Stimulated activated CD4-positive, alpha-beta T cell treated with anti-CD3 and anti-CD28 coated beads, Interleukin-1b, Interleukin-23, amount 100 ng/mL, for 48 hours (primary cell): Measurements from ENCODE around the gene WDR86.

ENCODE experiments used
- DNase-seq: peaks from one replicate; pipeline ENCODE4 v3.0.0-alpha.2; 2020

WDR86 gene, protein sequence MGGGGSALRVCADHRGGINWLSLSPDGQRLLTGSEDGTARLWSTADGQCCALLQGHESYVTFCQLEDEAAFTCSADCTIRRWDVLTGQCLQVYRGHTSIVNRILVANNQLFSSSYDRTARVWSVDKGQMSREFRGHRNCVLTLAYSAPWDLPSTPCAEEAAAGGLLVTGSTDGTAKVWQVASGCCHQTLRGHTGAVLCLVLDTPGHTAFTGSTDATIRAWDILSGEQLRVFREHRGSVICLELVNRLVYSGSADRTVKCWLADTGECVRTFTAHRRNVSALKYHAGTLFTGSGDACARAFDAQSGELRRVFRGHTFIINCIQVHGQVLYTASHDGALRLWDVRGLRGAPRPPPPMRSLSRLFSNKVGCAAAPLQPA

GRCh38 chr7:151409667-151410404 is at the start of gene WDR86:
Gene WDR86, minus strand, starts transcription at chr7:151410038. Its CDS starts 449 bp downstream, at chr7:151409589.
- DNase-seq: no peak

DNA sequence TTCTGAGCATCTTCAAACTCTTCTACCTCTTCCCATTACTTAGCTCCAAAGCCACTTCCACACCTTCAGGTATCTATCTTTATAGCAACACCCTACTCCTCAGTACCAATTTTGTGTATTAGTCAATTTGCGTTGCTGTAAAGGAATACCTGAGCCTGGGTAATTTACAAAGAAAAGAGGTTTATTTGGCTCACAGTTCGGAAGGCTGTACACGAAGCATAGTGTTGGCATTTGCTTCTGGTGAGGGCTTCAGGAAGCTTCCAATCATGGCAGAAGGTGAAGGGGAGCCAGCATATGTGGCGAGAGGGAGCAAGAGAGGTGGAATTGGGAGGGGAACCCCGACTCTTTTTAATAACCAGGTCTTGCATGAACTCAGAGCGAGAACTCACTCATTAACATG is 47.7 kb upstream of the WDR86 start:
- no peak for DNase-seq

DNA sequence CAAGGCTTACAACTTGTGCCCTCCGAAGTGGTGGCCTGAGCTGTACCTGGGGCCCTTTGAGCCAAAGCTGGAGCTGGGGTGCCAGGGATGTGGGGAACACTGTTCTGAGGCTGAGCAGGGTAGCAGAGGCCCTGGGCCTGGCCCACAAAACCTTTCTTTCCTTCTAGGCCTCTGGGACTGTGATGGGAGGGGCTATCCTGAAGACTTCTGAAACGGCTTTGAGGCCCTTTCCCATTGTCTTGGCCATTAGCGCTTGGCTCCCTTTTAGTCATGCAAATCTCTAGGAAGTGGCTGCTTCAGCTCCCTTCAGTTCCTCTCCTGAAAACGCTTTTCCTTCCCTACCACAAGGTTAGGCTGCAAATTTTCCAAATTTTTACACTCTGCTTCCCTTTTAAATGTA is 46.9 kb upstream of the WDR86 start:
- DNase-seq: no peak

DNA sequence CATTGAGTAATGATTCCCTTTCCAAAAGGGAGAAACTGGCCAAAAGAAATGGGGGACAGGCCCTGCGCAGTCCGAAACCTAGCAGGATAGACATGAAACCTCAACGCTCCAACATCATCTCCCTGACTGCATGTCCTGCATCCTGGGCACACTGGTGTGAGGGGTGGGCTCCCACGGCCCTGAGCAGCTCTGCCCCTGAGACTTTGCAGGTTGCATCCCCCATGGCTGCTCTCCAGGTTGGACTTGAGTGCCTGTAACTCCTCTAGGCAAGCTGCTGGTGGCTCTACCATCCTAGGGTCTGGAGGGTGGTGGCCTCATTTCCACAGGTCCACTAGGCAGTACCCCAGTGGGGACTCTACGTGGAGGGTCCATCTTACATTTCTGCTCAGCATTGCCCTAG is 46.4 kb upstream of the WDR86 start:
- no peak for DNase-seq

- DNase-seq: no peak
Measured at GRCh38 chr7:151455690-151456089, 45.9 kb upstream of the WDR86 start.

DNA sequence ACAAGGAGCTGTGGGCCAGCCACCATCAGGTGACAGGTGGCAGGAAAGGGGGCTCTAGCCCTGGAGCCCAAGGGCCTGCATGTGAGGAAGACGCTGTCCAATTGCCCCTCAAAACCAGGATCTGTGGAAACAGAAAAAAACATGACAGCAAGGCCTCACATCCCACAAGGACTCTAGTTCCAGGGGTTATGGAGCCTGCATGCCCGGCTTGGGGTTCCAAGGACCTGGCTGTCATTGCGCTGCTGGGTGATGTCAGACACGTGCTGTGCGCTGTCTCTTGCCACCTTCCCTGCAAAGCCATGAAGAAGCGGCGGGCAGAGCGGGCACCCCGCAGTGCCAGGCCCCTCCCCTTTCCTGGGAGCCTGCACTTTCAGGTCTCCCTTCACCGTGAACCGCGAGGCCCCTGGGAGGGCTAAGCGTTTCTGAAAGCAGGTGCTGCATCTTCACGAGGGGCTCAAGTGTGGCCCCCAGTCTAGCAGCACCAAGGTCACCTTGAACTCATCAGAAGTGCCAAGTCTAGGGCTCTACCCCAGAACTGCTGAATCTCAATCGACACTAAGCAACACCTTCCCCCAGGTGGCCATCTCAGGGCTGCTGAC is 45.2 kb upstream of the WDR86 start:
- DNase-seq: no peak

DNA sequence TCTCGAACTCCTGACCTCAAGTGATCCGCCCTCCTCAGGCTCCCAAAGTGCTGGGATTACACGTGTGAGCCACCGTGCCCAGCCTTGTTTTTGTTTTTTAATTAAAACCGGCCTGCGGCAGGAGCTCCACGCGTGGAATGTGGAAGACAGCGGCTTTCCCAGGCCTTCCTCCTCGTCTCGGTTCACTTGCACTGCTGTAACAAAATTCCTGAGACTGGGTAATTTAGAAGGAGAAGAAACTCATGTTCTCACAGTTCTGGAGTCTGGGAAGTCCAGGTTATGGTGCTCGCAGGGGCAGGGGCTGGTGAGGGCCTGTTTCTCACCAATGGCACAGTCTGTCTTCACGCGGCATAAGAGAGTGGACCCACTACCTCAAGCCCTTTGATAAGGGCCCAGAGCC is 44.5 kb upstream of the WDR86 start:
- no peak for DNase-seq

DNA sequence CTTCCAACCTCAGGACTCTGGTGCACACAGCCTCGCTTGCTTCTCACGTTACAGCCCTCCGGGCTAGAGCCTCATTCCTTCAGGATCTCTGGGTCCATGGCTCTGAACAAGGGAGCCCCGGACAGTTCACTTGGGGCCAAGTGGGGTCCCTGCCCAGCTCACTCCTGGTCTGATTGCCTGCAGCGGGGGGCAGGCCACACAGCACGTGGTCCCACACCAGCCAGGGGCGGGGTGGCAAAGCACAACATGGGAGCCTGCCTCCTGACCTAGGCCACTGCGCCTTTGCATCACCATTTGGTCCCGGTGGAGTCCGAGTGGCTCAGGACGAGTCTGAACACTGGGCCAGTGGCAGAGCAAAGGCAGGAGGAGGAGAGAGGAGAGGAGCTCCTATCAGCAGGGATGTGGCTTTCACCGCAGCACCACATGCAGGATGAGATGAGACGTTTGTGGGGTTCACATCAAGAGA is 43.5 kb upstream of the WDR86 start:
- DNase-seq: no peak

DNA sequence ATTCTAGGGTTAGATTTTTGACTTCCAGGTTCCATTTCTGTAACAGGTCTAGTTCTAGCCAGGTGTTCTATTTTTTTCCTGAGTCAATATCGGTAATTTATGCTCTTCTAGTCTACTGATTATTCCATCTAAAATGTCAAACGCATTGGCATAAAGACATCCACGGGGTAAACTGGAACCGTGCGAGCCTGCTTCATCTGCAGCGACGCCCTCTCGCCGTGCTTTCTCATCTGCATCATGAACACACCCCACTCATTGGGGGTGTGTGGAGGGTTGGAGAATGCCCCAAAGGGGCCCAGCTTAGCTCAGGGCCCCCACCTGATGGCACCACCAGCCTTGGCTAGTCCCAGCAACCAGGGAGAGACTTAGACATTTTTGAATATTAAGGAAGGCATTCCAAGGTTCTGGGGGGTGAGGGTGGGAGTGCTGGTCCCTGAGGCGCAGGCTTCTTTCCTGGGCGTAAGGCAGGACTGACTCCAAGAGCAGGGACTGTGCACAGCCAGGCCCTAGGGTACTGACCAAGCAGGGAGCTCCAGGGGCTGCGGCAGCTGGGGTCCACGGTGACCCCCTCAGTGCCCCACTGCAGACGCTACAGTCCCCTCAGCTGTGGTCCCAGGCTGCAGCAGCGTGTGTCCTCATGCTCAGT is 43.0 kb upstream of the WDR86 start:
- DNase-seq: no peak

DNA sequence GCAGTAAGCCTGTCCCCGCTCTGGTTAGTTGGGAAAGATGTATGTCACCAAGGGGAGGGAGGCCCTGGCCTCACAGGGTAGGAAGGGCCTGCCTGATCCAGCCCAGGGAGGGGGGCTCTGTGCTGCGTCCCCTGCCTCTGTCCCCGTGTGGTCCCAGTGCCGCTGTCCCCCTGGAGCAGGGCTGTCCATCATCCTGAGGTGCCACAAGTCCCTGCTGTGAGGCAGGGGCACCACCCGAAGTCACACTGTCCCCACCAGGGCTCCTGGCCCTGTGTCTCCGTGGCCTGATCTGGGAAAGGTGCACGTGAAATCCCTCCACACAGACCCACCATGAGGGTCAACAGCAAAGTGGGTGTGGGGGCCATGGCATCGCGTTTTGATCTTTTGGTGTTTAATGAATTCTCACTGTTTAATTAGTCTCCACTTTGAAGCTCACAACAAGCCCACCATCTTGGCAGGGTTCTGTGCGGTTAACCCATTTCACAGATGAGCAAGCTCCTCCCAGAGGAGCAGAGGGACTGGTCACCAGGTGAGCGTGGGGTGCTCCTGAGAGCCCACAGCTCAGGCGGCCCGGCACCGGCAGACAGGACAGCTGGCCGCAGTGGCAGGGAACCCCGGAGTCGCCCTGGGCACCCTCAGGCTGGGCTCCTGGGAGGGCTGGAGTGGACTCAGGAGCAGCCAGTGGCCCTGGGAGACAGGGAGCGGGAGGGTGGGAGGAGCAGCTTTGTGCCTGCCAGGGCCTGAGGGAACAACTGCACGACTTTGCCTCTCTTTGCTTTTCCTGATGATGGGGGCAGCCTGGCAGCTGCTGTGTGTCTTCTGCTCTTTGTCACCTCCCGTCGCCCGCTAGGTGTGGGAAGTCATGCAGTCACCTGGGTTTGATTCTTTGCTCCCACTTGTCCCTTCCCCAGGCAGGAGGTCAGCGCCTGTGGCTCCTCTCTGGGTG is 42.1 kb upstream of the WDR86 start:
- no peak for DNase-seq

DNA sequence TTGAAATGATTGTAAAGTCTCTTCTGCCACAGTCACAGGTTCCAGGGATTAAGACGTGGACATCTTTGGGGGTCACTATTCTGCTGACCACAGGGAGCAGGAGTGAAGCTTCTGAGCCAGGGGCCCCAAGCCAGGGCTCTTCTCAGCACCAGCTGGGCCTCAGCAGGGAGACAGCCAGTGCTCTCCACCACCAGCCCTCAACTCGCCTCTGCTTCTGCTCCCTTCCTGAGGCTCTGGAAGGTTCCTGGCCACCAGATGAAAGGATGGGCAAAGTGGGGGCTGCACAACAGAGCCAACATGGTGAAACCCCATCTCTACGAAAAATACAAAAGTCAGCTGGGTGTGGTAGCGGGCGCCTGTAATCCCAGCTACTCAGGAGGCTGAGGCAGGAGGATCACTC is 41.3 kb upstream of the WDR86 start:
- no peak for DNase-seq

DNA sequence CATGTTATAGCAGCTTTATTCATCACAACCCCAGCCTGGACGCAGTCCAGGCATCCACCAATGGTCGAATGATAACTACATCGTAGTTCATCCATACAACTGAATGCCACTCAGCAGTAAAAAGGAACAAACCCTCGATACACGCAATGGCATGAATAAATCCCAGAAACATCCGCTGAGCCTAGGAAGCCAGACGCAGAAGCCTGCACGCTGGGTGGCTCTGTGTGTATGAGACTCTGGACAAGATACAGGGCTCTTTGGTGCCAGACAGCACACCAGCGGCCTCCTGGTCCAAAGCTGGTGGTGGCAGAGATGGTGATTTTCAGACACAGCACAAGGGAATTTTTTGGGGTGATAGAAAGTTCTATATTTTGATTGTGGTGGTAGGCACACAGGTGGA is 40.2 kb upstream of the WDR86 start:
- DNase-seq: no peak

DNA sequence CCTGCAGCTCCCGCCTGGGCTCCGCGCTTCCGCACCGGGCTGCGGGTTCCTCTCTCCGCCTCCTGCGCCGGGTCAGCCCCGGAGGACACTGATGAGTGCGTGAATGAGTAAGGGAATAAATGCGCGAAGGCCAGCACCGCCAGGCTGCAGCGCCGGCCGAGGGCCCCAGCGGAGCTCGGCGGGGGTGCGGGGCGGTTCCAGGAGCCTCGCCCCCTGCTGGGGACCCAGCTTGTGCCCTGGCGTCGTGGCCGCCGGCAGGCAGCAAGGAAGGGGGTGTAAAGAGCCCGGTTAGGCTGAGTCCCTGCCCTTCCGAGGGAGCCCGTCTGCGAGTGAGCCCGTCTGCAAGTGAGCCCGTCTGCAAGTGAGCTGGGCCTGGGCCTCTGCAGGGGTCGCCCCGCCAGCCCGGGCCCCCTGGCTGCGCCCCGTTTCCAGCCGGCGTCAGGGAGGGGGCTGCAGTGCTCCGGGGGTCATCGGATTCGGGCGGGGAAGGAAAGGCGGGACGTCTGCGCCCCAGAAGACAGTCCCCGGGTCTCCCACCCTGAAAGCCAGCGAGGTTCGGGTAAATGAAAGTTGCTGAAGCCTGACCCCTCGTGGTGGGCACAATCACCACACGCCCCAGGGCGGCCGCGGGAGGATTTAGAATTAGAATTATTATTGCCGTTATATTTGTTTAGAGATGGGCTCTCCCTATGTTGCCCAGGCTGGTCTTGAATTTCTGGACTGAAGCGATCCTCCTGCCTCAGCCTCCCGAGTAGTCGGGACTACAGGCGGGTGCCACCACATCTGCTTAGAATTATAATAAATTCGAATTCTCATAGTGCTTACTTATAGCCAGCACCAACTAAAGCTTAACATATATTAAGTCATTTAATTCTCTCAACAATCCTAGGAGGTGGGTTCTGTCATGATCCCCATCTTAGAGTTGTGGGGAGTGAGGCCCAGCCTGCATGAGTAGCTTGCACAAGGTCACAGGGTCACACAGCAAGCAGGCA is 38.7 kb upstream of the WDR86 start:
- peak; percentile 65 for DNase-seq

GRCh38 chr7:151447901-151448260 is 38.0 kb upstream of the WDR86 start:
- DNase-seq: no peak

DNA sequence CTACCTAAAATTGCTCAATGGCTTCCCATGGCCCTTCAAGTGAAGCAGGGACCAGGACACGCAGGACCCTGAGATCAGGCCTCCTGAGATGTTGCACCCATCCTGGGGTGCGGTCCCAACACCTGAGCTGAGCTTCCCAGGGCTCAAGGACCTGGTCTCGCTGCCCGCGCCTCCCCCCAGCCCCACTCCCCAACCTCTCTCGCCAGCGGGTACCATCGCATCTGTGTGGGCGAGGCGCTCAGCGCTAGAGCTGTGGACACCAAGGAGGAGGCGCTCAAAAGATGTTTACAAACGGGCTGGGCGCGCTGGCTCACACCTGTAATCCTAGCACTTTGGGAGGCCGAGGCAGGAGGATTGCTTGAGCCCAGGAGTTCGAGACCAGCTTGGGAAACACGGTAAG is 37.5 kb upstream of the WDR86 start:
- DNase-seq: no peak

GRCh38 chr7:151446412-151446811 is 36.6 kb upstream of the WDR86 start:
- no peak for DNase-seq

DNA sequence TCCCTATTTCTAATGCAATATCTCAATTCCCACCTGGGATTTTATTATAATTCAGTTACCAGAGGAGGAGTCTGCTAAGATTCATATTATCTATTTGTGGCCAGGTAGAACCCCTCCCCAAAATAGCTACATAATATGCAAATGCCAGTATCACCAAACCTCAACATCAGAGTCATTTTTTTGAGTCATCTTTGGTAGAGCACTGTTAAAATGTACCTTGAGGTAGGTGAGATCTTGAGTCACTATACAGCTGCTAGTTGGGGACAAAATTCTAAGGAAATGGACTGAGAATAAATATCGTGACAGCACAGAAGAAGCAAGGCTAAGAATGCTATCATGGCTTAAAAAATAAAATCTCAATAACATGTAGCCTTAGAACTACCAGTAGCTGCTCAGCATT is 34.8 kb upstream of the WDR86 start:
- DNase-seq: no peak

DNA sequence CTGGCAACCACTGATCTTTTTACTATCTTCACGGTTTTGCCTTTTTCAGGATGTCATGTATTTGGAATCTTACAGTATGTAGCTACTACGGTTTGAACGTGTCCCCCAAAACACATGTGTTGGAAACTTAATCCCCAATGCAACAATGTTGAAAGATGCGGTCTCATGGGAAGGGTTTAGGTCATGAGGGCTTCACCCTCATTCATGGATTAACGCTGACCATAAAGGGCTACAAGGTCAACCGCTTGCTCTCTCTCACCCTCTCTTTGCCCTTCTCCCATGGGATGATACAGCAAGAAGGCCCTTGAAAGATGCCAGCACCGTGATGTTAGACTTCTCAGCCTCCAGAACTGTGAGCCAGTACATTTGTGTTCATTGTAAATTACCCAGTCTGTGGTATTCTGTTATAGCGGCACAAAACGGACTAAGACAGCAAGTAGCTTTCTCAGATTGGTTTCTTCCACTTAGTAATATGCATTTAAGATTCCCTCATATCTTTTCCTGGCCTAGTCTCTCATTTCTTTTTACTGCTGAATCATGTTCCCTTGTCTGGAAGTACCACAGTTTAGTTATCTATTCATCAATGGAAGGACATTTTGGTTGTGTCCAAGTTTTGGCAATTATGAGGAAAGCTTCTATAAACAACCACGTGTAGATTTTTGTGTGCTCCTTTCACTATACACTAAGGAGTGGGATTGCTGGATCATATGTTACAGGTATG is 33.1 kb upstream of the WDR86 start:
- no peak for DNase-seq

DNA sequence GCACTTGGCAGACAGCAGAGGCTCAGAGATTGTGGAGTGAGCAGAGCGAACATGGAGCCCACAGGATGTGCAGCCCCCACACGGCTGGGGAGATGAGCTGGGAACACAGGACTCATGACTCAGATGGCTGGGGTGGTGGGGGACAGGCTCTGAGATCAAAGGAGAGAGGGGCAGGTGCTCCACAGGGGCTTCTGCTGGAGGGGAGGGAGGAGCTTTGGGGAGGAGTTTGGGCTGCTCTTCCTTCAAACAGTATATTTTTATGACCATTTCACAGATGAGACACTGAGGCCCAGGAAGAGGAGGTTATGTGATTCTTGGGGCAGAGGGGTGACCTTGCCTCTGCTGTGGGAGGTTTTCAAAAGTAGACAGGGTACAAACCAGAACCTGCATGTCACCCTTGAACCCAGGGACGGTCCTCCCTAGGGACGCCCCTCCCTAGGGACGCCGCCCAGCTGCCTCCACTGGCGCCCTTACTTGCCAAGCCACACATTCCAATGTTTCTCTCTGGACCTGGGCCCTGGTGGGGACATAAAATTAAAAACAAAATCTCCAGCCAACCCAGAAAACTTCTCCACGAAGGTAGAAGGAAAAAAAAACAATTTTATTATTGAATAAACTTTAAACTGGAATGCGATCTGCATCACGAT is 31.1 kb upstream of the WDR86 start:
- no peak for DNase-seq
